ENCODE results near the gene LANCL2. TPM values are rescaled to one million over a fixed set of nuclear protein-coding genes. Genes with fewer than 3 reads are reported as not detected.

Gene LANCL2
- total and polyA plus RNA-seq, 4 donors: 6.2 to 11.9 (median 10.8) TPM

- no peak for TF ChIP-seq SP1 (IDR thresholded peaks at IDR 0.05)
- no peak for TF ChIP-seq MAX (IDR thresholded peaks at IDR 0.05)
- TF ChIP-seq TAF1 (conservative IDR thresholded peaks at IDR 0.05): no peak
- TF ChIP-seq HNF4G (IDR thresholded peaks at IDR 0.05): no peak
- TF ChIP-seq CTCF (IDR thresholded peaks at IDR 0.05; ENCODE audit: low read depth, low read length, missing input control): no peak
- no peak for TF ChIP-seq HNF4A (conservative IDR thresholded peaks at IDR 0.05)
- no peak for TF ChIP-seq FOXA2 (IDR thresholded peaks at IDR 0.05)
- no peak for TF ChIP-seq ATF3 (IDR thresholded peaks at IDR 0.05)
- no peak for TF ChIP-seq RAD21 (IDR thresholded peaks at IDR 0.05)
- TF ChIP-seq ZBTB33 (IDR thresholded peaks at IDR 0.05): no peak
- Histone ChIP-seq H3K9me3 (ENCODE audit: control insufficient read depth in 4 of 4, low read length in 3 of 4) (peaks cover 0 to 5% (median 0%) of the 10 kb centered on the region in 4 donors), H3K36me3 (ENCODE audit: control insufficient read depth in 4 of 4, insufficient read depth in 3 of 4, low read depth in 1 of 4, low read length in 3 of 4) (no peaks in the 10 kb centered on the region), H3K4me1 (ENCODE audit: control insufficient read depth in 4 of 4, insufficient read depth in 4 of 4, low read length in 3 of 4) (no peaks in the 10 kb centered on the region), H3K27ac (ENCODE audit: low read depth in 1 of 2, low read length in 2 of 2) (no peak overlapping the region), H3K27me3 (ENCODE audit: control insufficient read depth in 4 of 4, insufficient read depth in 4 of 4, low read length in 3 of 4) (no peaks in the 10 kb centered on the region), H3K9ac (ENCODE audit: low read depth in 1 of 2, low read length in 2 of 2) (no peak overlapping the region), H3K4me3 (ENCODE audit: low read depth in 1 of 3, low read length in 3 of 3) (no peak overlapping the region)
- WGBS: 47% methylated on average over 46 of the region's 46 CpGs
- DNase-seq (ENCODE audit: low spot score): no peak
These were observed 20.3 kb upstream of the LANCL2 start for GRCh38 chr7:55344840-55345239.

- Histone ChIP-seq H3K4me1 (ENCODE audit: control insufficient read depth in 4 of 4, insufficient read depth in 4 of 4, low read length in 3 of 4) (no peaks in the 10 kb centered on the region), H3K9ac (ENCODE audit: low read depth in 1 of 2, low read length in 2 of 2) (no peak overlapping the region), H3K9me3 (ENCODE audit: control insufficient read depth in 4 of 4, low read length in 3 of 4) (peaks cover 0 to 5% (median 0%) of the 10 kb centered on the region in 4 donors), H3K27ac (ENCODE audit: low read depth in 1 of 2, low read length in 2 of 2) (no peak overlapping the region), H3K36me3 (ENCODE audit: control insufficient read depth in 4 of 4, insufficient read depth in 3 of 4, low read depth in 1 of 4, low read length in 3 of 4) (no peaks in the 10 kb centered on the region), H3K27me3 (ENCODE audit: control insufficient read depth in 4 of 4, insufficient read depth in 4 of 4, low read length in 3 of 4) (no peaks in the 10 kb centered on the region), H3K4me3 (ENCODE audit: low read depth in 1 of 3, low read length in 3 of 3) (no peak overlapping the region)
- no peak for TF ChIP-seq HNF4G (IDR thresholded peaks at IDR 0.05)
- TF ChIP-seq ATF3 (IDR thresholded peaks at IDR 0.05): no peak
- no peak for DNase-seq (ENCODE audit: low spot score)
- WGBS: 71% methylated on average over 22 of the region's 22 CpGs
These were observed 19.8 kb upstream of the LANCL2 start for GRCh38 chr7:55345292-55345691.

- DNase-seq (ENCODE audit: low spot score): no peak
- no peaks in the 10 kb centered on the region for H3K4me1 ChIP-seq (ENCODE audit: control insufficient read depth in 4 of 4, insufficient read depth in 4 of 4, low read length in 3 of 4)
- H3K27ac ChIP-seq (ENCODE audit: low read depth in 1 of 2, low read length in 2 of 2): no peak overlapping the region
- peaks cover 0 to 5% (median 0%) of the 10 kb centered on the region in 4 donors for H3K9me3 ChIP-seq (ENCODE audit: control insufficient read depth in 4 of 4, low read length in 3 of 4)
- H3K4me3 ChIP-seq (ENCODE audit: low read depth in 1 of 3, low read length in 3 of 3): no peak overlapping the region
- H3K9ac ChIP-seq (ENCODE audit: low read depth in 1 of 2, low read length in 2 of 2): no peak overlapping the region
- no peaks in the 10 kb centered on the region for H3K27me3 ChIP-seq (ENCODE audit: control insufficient read depth in 4 of 4, insufficient read depth in 4 of 4, low read length in 3 of 4)
- WGBS: 83% methylated on average over 4 of the region's 4 CpGs
- H3K36me3 ChIP-seq (ENCODE audit: control insufficient read depth in 4 of 4, insufficient read depth in 3 of 4, low read depth in 1 of 4, low read length in 3 of 4): no peaks in the 10 kb centered on the region
- TF ChIP-seq REST (IDR thresholded peaks at IDR 0.05): no peak
- no peak for TF ChIP-seq GABPA (IDR thresholded peaks at IDR 0.05 in 1 of 2, conservative IDR thresholded peaks at IDR 0.05 in 1 of 2)
- TF ChIP-seq RXRA (IDR thresholded peaks at IDR 0.05): no peak
- no peak for TF ChIP-seq FOXA2 (IDR thresholded peaks at IDR 0.05)
- no peak for TF ChIP-seq MAX (IDR thresholded peaks at IDR 0.05)
- no peak for TF ChIP-seq NR2F2 (IDR thresholded peaks at IDR 0.05)
- no peak for TF ChIP-seq RAD21 (IDR thresholded peaks at IDR 0.05)
- no peak for TF ChIP-seq CTCF (IDR thresholded peaks at IDR 0.05; ENCODE audit: low read depth, low read length, missing input control)
- TF ChIP-seq TAF1 (conservative IDR thresholded peaks at IDR 0.05): no peak
- no peak for TF ChIP-seq HNF4G (IDR thresholded peaks at IDR 0.05)
- TF ChIP-seq EGR1 (IDR thresholded peaks at IDR 0.05; ENCODE audit: low read depth in 2 of 2): no peak
- TF ChIP-seq SP1 (IDR thresholded peaks at IDR 0.05): no peak
- TF ChIP-seq JUND (IDR thresholded peaks at IDR 0.05): no peak
- TF ChIP-seq YY1 (IDR thresholded peaks at IDR 0.05): no peak
These were observed 16.6 kb upstream of the LANCL2 start for GRCh38 chr7:55348502-55348901.
